Activated gamma-delta T cell treated with Interleukin-2 at 50 U/mL for 16 hours (primary cell): ENCODE data around the gene PTPRD.

Experiments used
- DNase-seq: peaks from one replicate; pipeline ENCODE4 v3.0.0-alpha.2; 2020

PTPRD gene

GRCh38 chr9:8337834-8338766 lies 2274.7 kb downstream of the PTPRD start:
- DNase-seq, result no peak

- DNase-seq, result no peak
Measured at GRCh38 chr9:8332871-8333270, 2279.9 kb downstream of the PTPRD start.

- DNase-seq, result no peak
Measured at GRCh38 chr9:8332331-8332650, 2280.5 kb downstream of the PTPRD start.

- no peak for DNase-seq
Measured at GRCh38 chr9:8331507-8332330, 2281.1 kb downstream of the PTPRD start.

GRCh38 chr9:8329561-8330283 lies 2283.1 kb downstream of the PTPRD start:
- DNase-seq, result no peak

- no peak for DNase-seq
Measured at GRCh38 chr9:8315211-8315610, 2297.6 kb downstream of the PTPRD start.

GRCh38 chr9:8309258-8309657 lies 2303.5 kb downstream of the PTPRD start:
- DNase-seq, result no peak

- no peak for DNase-seq
Measured at GRCh38 chr9:8304720-8305119, 2308.1 kb downstream of the PTPRD start.

GRCh38 chr9:8301296-8301695 lies 2311.5 kb downstream of the PTPRD start:
- no peak for DNase-seq

GRCh38 chr9:8297047-8297446 lies 2315.8 kb downstream of the PTPRD start:
- no peak for DNase-seq

GRCh38 chr9:8292657-8293056 lies 2320.1 kb downstream of the PTPRD start:
- DNase-seq, result no peak

- DNase-seq, result no peak
Measured at GRCh38 chr9:8289681-8290080, 2323.1 kb downstream of the PTPRD start.

GRCh38 chr9:8287970-8288369 lies 2324.8 kb downstream of the PTPRD start:
- DNase-seq, result no peak

GRCh38 chr9:8287501-8287900 lies 2325.3 kb downstream of the PTPRD start:
- DNase-seq, result no peak

GRCh38 chr9:8284884-8285283 lies 2327.9 kb downstream of the PTPRD start:
- DNase-seq, result no peak

GRCh38 chr9:8282535-8282934 lies 2330.3 kb downstream of the PTPRD start:
- no peak for DNase-seq

- no peak for DNase-seq
Measured at GRCh38 chr9:8280811-8281210, 2332.0 kb downstream of the PTPRD start.

- no peak for DNase-seq
Measured at GRCh38 chr9:8278048-8278447, 2334.8 kb downstream of the PTPRD start.

GRCh38 chr9:8270235-8270634 lies 2342.6 kb downstream of the PTPRD start:
- DNase-seq, result no peak

GRCh38 chr9:8268881-8269280 lies 2343.9 kb downstream of the PTPRD start:
- no peak for DNase-seq

GRCh38 chr9:8268216-8268878 lies 2344.5 kb downstream of the PTPRD start:
- DNase-seq, result no peak

- no peak for DNase-seq
Measured at GRCh38 chr9:8267636-8268035, 2345.2 kb downstream of the PTPRD start.

GRCh38 chr9:8266861-8267260 lies 2345.9 kb downstream of the PTPRD start:
- no peak for DNase-seq
